Measurements from ENCODE around the gene WASF3. TPM values are rescaled to one million over a fixed set of nuclear protein-coding genes. Genes with fewer than 3 reads are reported as not detected.

WASF3 gene
- total RNA-seq: 9.2 and 20.0 TPM in 2 replicates

DNA sequence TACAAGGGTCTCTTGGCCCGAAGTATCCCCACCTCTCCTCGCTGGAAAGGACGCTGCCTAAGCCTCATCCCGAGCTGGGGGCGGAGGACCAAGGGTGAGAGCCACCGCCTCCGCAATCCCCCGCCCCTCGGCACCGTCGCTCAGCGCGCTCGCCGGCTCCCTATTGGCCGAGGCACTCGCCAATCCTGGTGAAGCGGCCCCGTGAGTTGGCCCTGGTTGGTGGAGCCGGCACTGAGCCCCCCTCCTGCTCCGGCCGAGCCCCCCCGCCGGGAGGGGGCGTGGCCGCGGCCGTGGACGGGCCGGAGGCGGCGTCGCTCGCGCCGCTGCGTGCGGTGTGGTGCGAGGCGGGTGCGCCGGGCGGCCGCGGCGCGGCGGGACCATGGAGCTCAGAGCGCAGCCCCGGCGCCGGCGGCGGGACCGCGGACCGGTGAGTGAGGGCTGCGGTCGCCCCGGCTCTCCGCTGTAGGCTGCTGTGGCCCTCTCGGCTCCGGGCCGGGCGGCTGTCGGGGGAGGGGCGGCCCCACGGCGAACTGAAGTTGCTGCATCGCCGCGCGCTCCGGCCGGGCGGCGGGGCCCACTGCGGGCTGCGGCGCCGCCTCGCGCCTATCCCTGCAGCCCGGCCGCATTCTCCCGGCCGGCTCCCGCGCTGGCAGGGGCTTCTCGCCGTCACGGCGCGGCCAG, at the start of gene WASF3:
TSS of gene WASF3 (plus strand) at position 291 of the 681 bp plus-strand sequence. CDS start 84,588 bp downstream, outside the sequence.

Other genes starting within 250 kb of the WASF3 start
- not detected in 2 replicates for gene GPR12, start 203.1 kb downstream of the WASF3 start, total RNA-seq

Measured in regular cardiac myocyte (primary cell).